T1000 (cell line): ENCODE data around the gene GSAP.

ENCODE experiments used
- DNase-seq: peaks from one replicate; lab custom pipeline; 2025; ENCODE audit warnings: mixed read lengths; lab: John Stamatoyannopoulos, UW

Gene GSAP

DNA sequence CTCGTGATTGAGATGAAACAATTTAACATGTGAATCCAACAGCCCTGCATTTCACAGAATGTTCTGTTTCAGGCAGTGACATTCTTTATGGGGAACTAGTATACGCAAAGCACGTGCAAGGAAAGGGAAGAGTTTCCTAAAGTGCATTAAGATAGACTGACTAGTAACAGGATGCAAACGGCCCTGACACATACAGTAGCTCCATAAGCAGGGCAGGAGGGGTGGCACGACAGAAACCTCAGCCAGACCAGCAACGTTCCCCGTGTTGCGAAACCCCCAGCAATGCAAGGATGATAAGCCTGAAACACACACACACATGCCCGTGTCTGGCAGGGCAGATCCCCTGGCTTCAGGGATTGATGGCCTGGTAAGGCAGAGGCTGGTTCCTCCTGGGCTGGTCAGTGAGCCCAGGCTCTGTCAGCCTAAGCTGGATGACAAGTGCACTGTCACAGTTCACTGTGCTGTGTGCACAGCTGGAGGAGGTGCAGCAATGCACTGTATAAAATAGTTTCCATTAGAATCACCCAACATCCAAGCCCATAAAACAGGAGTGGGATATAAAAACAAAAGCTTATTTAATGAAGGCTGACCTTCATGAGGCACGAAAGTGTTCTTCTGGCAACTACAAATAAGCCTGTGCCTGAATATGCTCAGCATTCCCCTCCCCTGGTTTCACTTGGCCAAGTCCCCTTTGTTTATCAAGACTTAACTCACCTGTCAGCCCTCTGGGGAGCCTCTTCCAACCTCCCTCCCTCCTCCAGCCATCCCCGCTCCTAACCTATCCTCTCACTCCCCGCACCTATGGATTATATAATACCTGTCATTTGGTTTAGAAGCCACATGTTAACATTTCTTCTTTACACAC, 88.8 kb downstream of the GSAP start:
- DNase-seq, result peak; percentile 13

DNA sequence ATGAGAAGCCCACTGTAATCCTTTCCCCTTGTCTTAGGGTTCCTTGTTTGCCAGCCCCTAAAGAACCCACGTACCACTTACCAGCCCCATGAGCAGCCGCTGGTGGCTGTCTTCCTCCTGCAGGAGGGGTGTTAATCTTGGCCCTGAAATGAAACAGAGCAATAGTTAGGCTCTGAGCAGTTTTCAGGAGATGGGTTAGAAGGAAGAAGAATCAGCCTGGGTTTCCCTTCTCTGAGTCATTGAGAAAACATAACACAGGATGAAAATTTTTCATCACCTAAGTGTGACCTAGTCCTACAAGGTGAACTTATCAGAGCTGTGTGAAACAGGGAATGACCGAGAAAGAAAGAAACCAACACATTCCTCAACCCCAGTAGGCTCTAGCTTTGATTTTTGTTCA, 90.0 kb downstream of the GSAP start:
- DNase-seq, result no peak

GRCh38 chr7:77321300-77321699, 94.8 kb downstream of the GSAP start:
- no peak for DNase-seq

- no peak for DNase-seq
Measured at GRCh38 chr7:77320714-77321113, 95.4 kb downstream of the GSAP start.

- no peak for DNase-seq
Measured at GRCh38 chr7:77320137-77320536, 96.0 kb downstream of the GSAP start.

DNA sequence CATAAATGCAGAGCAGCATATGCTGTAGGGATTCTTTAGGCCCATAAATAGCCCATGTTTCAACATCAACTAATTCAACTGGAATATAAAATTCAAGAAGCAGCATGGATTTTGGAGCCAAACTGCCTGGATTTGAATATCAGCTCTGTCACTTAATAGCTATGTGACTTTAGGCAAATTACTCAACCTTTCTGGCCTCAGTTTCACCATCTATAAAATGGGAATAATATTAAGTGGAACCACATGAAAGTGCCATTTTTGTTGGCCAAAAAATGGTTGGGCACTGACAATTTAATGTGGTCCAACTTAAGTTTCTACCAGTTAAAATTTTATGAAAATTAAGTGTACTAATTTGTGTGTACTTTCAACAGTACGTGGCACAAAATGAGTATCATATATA, 98.1 kb downstream of the GSAP start:
- no peak for DNase-seq

DNA sequence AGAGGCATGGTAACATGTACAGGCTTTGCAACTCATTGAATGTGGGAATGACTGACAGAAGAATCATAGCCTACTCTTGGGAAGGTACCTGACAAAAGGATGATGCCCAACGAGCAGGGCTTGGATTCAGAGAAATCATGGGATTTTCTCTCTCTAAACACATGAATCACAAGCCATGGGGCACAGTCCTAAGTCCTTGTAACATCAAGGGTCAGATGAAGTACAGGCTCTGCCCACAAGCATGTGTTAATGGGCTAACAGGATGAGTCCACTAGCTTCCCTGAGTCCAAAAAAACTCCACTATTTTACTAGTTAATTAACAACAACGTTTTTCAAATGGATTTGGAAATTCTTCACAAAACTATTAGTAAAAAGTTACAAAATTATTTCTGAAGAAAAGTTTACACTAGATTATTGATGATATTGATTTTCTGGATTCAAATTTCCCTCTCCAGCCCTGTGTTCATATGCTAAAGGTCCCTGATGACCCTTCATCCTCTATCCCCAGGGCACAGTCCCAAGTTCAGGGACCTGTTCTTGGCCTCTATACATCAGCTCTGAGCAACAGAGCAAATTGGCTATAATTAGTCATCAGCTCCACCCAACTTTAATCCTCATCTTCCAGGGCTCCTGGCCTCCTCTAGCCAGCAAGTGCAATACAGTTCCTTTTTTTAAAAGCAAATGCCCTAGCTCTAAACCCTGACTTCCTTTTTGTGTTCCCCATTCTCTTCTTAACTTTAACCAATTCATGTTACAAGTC, 99.8 kb downstream of the GSAP start:
- DNase-seq, result no peak

- DNase-seq, result no peak
Measured at GRCh38 chr7:77315182-77315591, 101.0 kb downstream of the GSAP start.

DNA sequence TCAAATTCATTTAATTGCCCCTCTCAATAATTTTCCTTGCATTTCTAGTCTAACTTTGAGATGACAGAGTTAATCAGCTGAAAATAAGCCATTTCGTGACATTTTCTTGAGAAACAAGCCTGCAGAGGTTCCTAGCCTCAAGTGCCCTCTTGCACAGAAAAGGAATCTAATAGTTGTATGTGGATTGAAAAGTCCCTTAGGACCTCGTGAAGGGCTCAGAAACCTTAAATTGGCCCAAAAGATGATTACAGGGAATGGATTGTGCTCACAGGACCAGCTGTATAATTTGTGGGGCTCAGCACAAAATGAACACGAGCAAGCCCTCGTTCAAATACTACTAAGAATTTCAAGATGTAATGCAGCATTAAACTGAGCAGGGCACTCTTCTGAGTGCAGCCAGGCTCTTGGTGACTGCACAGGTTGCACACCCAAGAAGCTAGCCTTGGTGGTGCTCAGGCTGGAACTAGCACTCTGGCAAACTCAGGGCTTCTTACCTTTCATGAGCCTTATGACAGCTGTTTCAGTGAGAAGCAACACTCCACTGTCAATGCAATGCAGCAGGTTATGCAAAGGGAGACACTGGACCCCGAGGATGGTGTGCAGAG, 102.2 kb downstream of the GSAP start:
- DNase-seq, result no peak

- DNase-seq, result no peak
Measured at GRCh38 chr7:77313085-77313484, 103.1 kb downstream of the GSAP start.

GRCh38 chr7:77310982-77311381, 105.2 kb downstream of the GSAP start:
- DNase-seq, result no peak

- no peak for DNase-seq
Measured at GRCh38 chr7:77309714-77310220, 106.4 kb downstream of the GSAP start.

GRCh38 chr7:77308792-77309191, 107.4 kb downstream of the GSAP start:
- DNase-seq, result no peak

DNA sequence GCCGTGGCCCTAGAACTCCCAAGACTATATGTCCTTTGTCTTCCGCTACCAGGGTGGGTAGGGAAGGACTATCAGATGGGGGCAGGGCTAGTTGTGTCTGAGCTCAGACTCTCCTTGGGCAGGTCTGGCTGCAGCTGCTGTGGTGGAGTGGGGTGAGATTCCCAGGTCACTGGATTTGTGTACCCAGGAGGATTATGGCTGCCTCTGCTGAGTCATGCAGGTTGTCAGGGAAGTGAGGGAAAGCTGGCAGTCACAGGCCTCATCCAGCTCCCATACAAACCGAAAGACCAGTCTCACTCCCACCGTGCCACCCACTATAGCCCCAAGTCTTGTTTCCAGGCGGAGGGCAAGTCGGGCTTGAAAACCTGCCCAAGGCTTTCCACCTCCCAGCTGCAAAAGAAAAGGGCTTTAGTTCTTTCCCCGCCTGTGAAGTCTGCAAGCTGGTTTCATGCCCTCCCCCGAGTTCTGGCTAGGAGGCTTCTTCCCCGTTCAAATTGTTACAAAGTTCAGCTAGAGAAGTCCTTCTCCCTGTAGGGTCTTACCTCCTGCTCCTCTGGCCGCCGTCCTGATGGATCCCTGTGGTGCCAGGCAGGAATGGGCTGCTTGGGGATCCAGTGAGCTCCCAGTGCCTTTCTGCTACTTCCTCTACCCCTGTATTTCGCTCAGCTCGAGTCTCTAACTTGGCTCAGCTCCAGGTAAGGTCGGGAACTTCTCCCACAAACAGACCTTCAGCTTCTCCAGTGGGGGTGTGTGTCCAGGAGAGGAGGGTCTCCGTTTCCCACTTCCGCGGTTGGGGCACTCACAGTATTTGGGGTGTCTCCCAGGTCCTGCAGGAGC, 109.7 kb downstream of the GSAP start:
- DNase-seq, result no peak

GRCh38 chr7:77295549-77295948, 120.6 kb downstream of the GSAP start:
- DNase-seq, result no peak

- no peak for DNase-seq
Measured at GRCh38 chr7:77293046-77293445, 123.1 kb downstream of the GSAP start.

DNA sequence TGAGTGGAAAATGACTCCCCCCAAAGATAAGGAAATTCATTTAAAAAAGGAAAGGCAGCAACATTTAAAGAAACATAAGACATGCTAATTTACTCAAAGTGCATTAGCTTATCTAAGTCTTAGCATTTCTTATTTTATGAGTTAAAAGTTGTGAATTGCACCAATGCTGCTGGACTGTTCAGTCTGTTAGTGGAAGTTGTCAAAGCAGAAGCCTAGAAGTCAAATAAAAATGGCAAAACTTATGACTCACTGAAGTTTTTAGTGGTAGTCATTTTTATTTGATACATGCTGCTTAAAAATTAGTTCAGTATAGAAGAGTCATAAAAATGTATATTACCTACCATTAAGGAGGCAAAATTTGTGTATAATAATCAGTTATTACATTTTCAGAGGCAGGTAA, 125.7 kb downstream of the GSAP start:
- DNase-seq, result no peak

DNA sequence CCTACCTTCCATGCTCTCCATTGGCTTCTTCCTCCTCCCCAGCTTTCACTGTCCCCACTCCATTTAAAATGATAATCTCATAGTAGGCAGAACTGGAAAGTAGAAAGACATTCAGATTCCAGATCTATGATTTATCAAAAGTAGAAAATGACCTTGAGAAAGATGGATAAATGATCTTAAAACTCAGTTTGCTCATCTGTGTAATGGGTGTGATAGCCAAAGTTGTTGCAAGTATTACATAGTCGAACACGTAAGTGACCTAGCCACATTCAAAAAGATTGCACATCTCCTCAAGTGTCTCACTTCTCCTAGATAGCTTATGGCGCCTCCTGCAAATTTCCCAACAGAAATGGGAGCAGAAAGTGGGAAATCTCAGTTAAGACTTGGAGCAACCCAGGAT, 126.8 kb downstream of the GSAP start:
- no peak for DNase-seq

GRCh38 chr7:77288676-77289320, 127.4 kb downstream of the GSAP start:
- no peak for DNase-seq

DNA sequence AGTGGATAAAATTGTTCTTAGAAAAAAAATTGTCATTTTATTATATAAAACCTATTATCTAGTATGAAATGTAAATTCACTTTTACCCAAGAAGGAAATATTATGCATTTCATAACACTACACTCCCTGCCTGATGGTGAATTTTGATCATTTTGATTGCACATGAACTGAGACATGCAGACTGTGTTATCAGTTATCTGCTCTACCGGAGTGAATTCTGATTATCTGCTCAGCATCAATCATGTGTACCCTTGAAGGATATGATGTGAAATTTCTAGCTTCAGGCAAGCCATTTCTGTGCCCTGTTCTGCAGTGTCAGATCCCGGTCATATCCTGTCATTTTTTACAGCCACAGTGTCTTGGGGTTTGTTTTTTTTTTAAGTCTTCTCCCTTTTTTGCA, 131.5 kb downstream of the GSAP start:
- no peak for DNase-seq

- DNase-seq, result no peak
Measured at GRCh38 chr7:77284005-77284404, 132.1 kb downstream of the GSAP start.
